Panc1 (cell line): ENCODE data around the gene SMAD7. TPM values are rescaled to one million over a fixed set of nuclear protein-coding genes. Genes with fewer than 3 reads are reported as not detected.

ENCODE experiments used
- ATAC-seq: fragments of 200-7000 bp; cut with Tn5 transposase; 2 replicates; pipeline ENCODE4 v1.9.1; 2020; ENCODE audit warnings: mild to moderate bottlenecking, moderate library complexity
- BruUV-seq: library from RNA; stranded (reverse); fragments of 400-500 nt; replicated peaks from 2 replicates; lab custom pipeline; 2021; lab: Mats Ljungman, UMichigan
- CTCF ChIA-PET: fragments of 300-600 bp; sonication (Branson Sonifier 250); formaldehyde crosslinking; loops from one replicate; lab custom pipeline; 2022; ENCODE audit warnings: antibody characterized with exemption; lab: Charles Lee
- POLR2A ChIA-PET: fragments of 300-600 bp; sonication (Branson Sonifier 250); formaldehyde crosslinking; loops from one replicate; lab custom pipeline; 2022; ENCODE audit warnings: antibody characterized with exemption; lab: Charles Lee
- DNase-seq: peaks from one replicate; pipeline ENCODE4 v3.0.0-alpha.2; 2010; ENCODE audit warnings: low read depth, low spot score
- H3K27ac ChIP-seq: 2 replicates; pipeline ENCODE4 v1.5.1; 2011; ENCODE audit warnings: mild to moderate bottlenecking, low read length, inconsistent platforms
- H3K27me3 ChIP-seq: fragments of 200-500 bp; sonication (Bioruptor generic); 2 replicates; pipeline ENCODE4 v1.6.0; 2014; ENCODE audit warnings: low read length, inconsistent platforms; ENCODE audit not compliant: control insufficient read depth, insufficient read depth
- H3K36me3 ChIP-seq: fragments of 200-500 bp; sonication (Bioruptor generic); 2 replicates; pipeline ENCODE4 v1.5.1; 2014; ENCODE audit warnings: inconsistent platforms, mild to moderate bottlenecking, low read length, moderate library complexity; ENCODE audit not compliant: control insufficient read depth, insufficient read depth
- H3K4me1 ChIP-seq: 2 replicates; pipeline ENCODE4 v1.5.1; 2011; ENCODE audit warnings: inconsistent platforms, mild to moderate bottlenecking, low read length, moderate library complexity; ENCODE audit not compliant: control insufficient read depth, insufficient read depth
- H3K4me3 ChIP-seq, 2 experiments: 2 replicates each; pipeline ENCODE4 v1.5.1; 2011 to 2012; ENCODE audit warnings: low read depth in 2 of 2, low read length in 2 of 2, mild to moderate bottlenecking in 2 of 2, inconsistent platforms in 1 of 2, moderate library complexity in 1 of 2
- H3K9me3 ChIP-seq: fragments of 200-500 bp; sonication (Bioruptor generic); 2 replicates; pipeline ENCODE4 v1.5.1; 2014; ENCODE audit warnings: low read depth, mild to moderate bottlenecking, inconsistent platforms, low read length, moderate library complexity; ENCODE audit not compliant: control insufficient read depth, insufficient read depth
- POLR2AphosphoS5 ChIP-seq: IDR thresholded peaks from 2 replicates; pipeline ENCODE4 v1.6.1; 2012; ENCODE audit warnings: mild to moderate bottlenecking, low read depth, low read length, moderate library complexity
- SIN3A ChIP-seq: IDR thresholded peaks from 2 replicates; pipeline ENCODE4 v1.6.1; 2012; ENCODE audit warnings: low read depth, mild to moderate bottlenecking, low read length, moderate library complexity, borderline replicate concordance; ENCODE audit not compliant: insufficient read depth
- TCF7L2 ChIP-seq: IDR thresholded peaks from 2 replicates; pipeline ENCODE4 v1.6.1; 2011; ENCODE audit warnings: mild to moderate bottlenecking, low read depth, low read length, inconsistent platforms
- in situ Hi-C: cut with HindIII; loops from 2 replicates; pipeline ENCODE4 v1.10.0; 2016; ENCODE audit warnings: low sequenced_read_pairs, low pct_unique_long_range_greater_than_20kb
- intact Hi-C: fragments of 100-400 bp; cut with micrococcal nuclease; formaldehyde crosslinking; loops from one replicate; pipeline ENCODE4 v1.10.0; 2022; ENCODE audit not compliant: unreplicated experiment
- total RNA-seq: library from RNA; stranded (reverse); gene quantifications from one replicate; pipeline ENCODE4 v1.2.1, GENCODE V29; 2021; ENCODE audit not compliant: unreplicated experiment
- TF ChIP-seq, protein P1 (sequence below): fragments of 450-650 bp; IDR thresholded peaks from 2 replicates; pipeline ENCODE4 v1.5.1; 2017; ENCODE audit warnings: mild to moderate bottlenecking
- TF ChIP-seq, protein P2 (sequence below), 2 experiments: IDR thresholded peaks; 2 replicates each; pipeline ENCODE4 v1.6.1; 2011 to 2012; ENCODE audit warnings: low read depth in 2 of 2, control low read depth in 1 of 2, low read length in 1 of 2, mild to moderate bottlenecking in 1 of 2, moderate library complexity in 1 of 2; ENCODE audit not compliant: insufficient read depth in 1 of 2

Gene SMAD7
- total RNA-seq, 1 experiment from 2014 or later: 21.3 TPM

DNA sequence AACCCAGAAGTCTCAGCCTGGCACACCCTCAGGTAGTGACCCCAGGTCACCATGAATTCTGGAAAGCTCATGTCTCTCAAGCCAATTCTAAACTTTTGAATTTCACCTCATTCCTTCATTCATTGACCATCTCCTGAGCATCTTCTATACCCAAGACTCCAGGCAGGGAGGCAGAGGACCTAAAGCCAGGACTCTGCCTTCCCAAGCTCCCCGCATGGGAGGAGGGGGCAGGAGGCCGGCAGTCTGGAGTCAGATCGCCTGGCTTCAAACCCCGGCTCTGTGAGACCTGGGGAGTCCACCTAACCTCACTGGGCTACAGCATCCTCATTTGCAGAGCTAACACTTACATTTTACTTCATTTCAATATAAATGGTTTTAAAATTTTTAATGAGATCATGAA, 59.0 kb downstream of the SMAD7 start:
- no peak overlapping the region for H3K27ac ChIP-seq
- no peak for DNase-seq
- no peak overlapping the region for H3K4me3 ChIP-seq
- no peaks in the 10 kb centered on the region for H3K27me3 ChIP-seq
- in situ Hi-C loops (no loop called here), intact Hi-C loops (no loop called here)
- ChIA-PET CTCF (no interaction called here), POLR2A (interaction anchor here (0.6 kb wide), 1 partner anchor 18 kb away, joined by 5 read pairs; no protein-coding TSS in a partner anchor)
- no TSS peak for BruUV-seq
- H3K4me1 ChIP-seq: peaks cover 3% of the 10 kb centered on the region; the same call in 1 of the 2 replicates
- no peaks in the 10 kb centered on the region for H3K36me3 ChIP-seq
- ATAC-seq: no peak
- no peaks in the 10 kb centered on the region for H3K9me3 ChIP-seq
- no peak for TF ChIP-seq POLR2AphosphoS5
- TF ChIP-seq, protein P1, sequence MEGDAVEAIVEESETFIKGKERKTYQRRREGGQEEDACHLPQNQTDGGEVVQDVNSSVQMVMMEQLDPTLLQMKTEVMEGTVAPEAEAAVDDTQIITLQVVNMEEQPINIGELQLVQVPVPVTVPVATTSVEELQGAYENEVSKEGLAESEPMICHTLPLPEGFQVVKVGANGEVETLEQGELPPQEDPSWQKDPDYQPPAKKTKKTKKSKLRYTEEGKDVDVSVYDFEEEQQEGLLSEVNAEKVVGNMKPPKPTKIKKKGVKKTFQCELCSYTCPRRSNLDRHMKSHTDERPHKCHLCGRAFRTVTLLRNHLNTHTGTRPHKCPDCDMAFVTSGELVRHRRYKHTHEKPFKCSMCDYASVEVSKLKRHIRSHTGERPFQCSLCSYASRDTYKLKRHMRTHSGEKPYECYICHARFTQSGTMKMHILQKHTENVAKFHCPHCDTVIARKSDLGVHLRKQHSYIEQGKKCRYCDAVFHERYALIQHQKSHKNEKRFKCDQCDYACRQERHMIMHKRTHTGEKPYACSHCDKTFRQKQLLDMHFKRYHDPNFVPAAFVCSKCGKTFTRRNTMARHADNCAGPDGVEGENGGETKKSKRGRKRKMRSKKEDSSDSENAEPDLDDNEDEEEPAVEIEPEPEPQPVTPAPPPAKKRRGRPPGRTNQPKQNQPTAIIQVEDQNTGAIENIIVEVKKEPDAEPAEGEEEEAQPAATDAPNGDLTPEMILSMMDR: no peak

DNA sequence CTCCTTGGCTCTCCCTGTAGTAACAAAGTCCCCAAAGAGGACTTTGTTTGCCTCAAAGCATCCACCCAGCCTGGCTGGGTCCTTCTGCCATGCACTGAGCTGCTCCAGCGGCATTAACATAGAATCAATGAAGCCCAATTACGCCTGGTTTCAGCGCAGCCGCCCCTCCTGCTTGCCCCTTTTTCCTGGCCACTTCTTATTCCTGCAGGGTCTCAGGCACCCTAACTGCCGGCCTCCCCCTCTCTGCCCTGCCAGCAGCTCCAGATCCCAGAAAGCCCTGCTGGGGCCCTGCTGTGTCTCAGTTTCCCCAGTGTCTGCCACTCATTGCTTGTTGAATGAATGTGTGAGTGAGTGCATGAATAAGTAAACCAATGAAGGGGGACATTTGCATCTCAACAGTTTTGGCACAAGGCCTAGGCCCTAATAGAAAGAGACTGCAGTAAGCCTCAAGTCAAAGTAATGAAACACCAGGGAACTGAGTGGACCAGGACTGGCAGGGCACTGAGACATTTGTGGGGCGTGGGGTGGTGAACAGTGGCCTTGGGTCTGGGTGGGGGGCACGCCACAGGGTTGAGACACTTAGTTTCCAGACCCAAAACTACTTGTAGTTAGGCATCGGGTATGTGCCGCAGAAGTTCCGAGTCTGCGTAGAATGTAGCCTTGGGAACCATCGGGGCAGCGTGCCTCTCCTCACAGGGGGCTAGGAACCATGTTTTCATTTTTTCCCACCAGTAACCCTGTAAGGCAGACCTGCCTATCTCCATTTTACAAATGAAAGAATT, 60.6 kb downstream of the SMAD7 start:
- CTCF ChIA-PET: interaction anchor here (0.5 kb wide), 1 partner anchor 62 kb away, joined by 4 read pairs; no protein-coding TSS in a partner anchor

More for the DNA sequence above, 60.6 kb downstream of the SMAD7 start:
- DNase-seq: no peak
- no TSS peak for BruUV-seq
- TF ChIP-seq POLR2AphosphoS5: no peak
- TF ChIP-seq, protein P1: no peak
- TF ChIP-seq SIN3A: no peak
- TF ChIP-seq, protein P2, sequence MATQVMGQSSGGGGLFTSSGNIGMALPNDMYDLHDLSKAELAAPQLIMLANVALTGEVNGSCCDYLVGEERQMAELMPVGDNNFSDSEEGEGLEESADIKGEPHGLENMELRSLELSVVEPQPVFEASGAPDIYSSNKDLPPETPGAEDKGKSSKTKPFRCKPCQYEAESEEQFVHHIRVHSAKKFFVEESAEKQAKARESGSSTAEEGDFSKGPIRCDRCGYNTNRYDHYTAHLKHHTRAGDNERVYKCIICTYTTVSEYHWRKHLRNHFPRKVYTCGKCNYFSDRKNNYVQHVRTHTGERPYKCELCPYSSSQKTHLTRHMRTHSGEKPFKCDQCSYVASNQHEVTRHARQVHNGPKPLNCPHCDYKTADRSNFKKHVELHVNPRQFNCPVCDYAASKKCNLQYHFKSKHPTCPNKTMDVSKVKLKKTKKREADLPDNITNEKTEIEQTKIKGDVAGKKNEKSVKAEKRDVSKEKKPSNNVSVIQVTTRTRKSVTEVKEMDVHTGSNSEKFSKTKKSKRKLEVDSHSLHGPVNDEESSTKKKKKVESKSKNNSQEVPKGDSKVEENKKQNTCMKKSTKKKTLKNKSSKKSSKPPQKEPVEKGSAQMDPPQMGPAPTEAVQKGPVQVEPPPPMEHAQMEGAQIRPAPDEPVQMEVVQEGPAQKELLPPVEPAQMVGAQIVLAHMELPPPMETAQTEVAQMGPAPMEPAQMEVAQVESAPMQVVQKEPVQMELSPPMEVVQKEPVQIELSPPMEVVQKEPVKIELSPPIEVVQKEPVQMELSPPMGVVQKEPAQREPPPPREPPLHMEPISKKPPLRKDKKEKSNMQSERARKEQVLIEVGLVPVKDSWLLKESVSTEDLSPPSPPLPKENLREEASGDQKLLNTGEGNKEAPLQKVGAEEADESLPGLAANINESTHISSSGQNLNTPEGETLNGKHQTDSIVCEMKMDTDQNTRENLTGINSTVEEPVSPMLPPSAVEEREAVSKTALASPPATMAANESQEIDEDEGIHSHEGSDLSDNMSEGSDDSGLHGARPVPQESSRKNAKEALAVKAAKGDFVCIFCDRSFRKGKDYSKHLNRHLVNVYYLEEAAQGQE (IDR thresholded peaks at IDR 0.05; ENCODE audit: insufficient read depth in 1 of 2, low read depth in 2 of 2, low read length in 1 of 2): no peak
- TF ChIP-seq TCF7L2: no peak
- intact Hi-C loops (no loop called here), in situ Hi-C loops (no loop called here)
- Histone ChIP-seq H3K36me3 (no peaks in the 10 kb centered on the region), H3K4me1 (peaks cover 3% of the 10 kb centered on the region; the same call in 1 of the 2 replicates), H3K9me3 (no peaks in the 10 kb centered on the region), H3K4me3 (no peak overlapping the region), H3K27me3 (no peaks in the 10 kb centered on the region), H3K27ac (no peak overlapping the region)
- POLR2A ChIA-PET: no interaction called here
- no peak for ATAC-seq
